Adipocyte (in vitro differentiated cells): ENCODE measurements around the gene ACYP2.

Source experiments
- DNase-seq: peaks from one replicate; pipeline ENCODE4 v3.0.0-alpha.2; 2015; ENCODE audit warnings: low read depth
- H3K27me3 ChIP-seq: replicated peaks from 2 replicates; pipeline ENCODE4 v1.7.0; 2013; ENCODE audit warnings: mild to moderate bottlenecking, low read length, moderate library complexity; ENCODE audit not compliant: control insufficient read depth, insufficient read depth
- H3K36me3 ChIP-seq: 2 replicates; pipeline ENCODE4 v1.7.0; 2013; ENCODE audit warnings: low read length, mild to moderate bottlenecking, moderate library complexity; ENCODE audit not compliant: control insufficient read depth, insufficient read depth, severe bottlenecking
- H3K4me1 ChIP-seq: 2 replicates; pipeline ENCODE4 v1.7.0; 2013; ENCODE audit warnings: mild to moderate bottlenecking, low read length, moderate library complexity; ENCODE audit not compliant: control insufficient read depth, insufficient read depth
- H3K4me3 ChIP-seq: 2 replicates; pipeline ENCODE4 v1.7.0; 2013; ENCODE audit warnings: mild to moderate bottlenecking, low read length, moderate library complexity
- H3K9ac ChIP-seq: 2 replicates; pipeline ENCODE4 v1.7.0; 2013; ENCODE audit warnings: mild to moderate bottlenecking, low read length, moderate library complexity
- H3K9me3 ChIP-seq: 2 replicates; pipeline ENCODE4 v1.7.0; 2013; ENCODE audit warnings: mild to moderate bottlenecking, low read length, moderate library complexity; ENCODE audit not compliant: control insufficient read depth

Gene ACYP2

DNA sequence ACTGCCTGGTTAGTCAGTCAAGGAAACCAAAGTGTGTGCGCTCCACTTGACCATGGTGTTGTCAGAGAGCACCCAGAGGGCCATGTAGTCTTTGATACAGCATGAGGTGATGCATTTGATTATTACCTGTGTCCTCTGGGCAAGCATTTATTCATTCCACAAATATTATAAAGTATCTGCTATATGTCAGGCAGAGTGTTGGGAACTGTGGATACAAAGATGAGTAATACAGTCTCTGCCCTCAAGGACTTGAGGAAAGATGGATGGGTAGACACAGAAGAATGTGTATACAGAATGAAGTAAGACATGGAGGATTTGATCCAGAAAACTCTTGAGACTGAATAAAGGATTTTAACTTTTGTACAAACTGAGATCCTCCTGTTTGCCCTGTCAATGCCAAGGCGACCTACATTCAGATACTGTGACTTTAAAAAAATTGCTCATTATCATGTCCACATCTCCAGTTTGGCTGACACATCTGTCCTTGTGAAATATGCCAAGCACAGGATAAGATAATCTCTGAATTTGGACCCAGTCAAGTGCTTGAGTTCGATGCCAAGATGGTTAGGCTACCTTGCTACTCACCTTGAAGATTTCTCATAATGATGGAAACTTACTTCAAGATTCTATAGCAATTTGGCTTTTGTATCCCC lies 50.8 kb downstream of the ACYP2 start:
- H3K4me1 ChIP-seq = peaks cover 12% of the 10 kb centered on the region
- H3K36me3 ChIP-seq = no peaks in the 10 kb centered on the region
- no peak for DNase-seq
- no peaks in the 10 kb centered on the region for H3K9me3 ChIP-seq
- no peak overlapping the region for H3K9ac ChIP-seq
- H3K4me3 ChIP-seq = no peak overlapping the region
- no peaks in the 10 kb centered on the region for H3K27me3 ChIP-seq

DNA sequence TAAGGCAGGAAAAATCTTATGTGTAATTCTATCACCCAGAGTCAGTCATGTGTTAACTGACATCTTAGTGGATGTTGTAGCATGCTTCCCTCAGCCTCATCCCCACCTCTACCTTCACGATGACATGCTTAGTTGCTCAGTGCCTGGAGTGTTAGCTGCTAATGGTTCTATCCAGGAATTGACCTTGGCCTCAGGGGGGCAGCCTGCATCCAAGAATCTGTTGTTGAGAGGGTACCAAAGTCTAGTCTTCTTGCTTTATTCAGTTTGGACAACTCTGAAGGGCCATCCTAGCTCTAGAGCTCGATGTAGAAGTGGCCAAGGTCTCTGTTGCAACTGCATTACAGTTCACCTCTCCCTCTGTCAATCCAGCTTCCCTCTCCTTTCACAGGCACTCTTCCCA lies 61.2 kb downstream of the ACYP2 start:
- peak; percentile 68 for DNase-seq

GRCh38 chr2:54183281-54183680 lies 67.9 kb downstream of the ACYP2 start:
- Histone ChIP-seq H3K4me3 (no peak overlapping the region), H3K4me1 (no peaks in the 10 kb centered on the region), H3K9ac (no peak overlapping the region), H3K36me3 (peaks cover 2% of the 10 kb centered on the region), H3K27me3 (no peaks in the 10 kb centered on the region), H3K9me3 (no peaks in the 10 kb centered on the region)
- no peak for DNase-seq

More for the DNA sequence above, 61.2 kb downstream of the ACYP2 start:
- Histone ChIP-seq H3K36me3 (no peaks in the 10 kb centered on the region), H3K9ac (no peak overlapping the region), H3K4me1 (no peaks in the 10 kb centered on the region), H3K9me3 (no peaks in the 10 kb centered on the region), H3K4me3 (no peak overlapping the region), H3K27me3 (no peaks in the 10 kb centered on the region)

DNA sequence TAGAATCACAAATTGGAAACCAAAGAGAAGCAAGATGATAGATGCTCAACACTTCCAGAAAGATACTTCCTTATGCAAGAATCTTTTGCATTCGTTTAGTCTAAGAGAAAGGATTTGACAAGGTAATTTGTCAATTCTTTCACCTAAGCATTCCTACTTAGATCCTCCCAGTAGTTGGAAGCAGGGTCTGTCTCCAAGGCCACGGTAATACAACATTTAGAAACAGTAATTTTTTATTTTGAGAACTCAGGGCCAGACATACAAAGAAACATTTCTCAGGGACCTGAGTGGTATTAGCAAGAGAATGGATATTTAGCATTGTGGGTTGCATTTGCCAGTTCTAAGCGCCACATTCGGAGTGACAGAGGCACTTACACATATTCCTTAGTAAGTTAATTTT lies 68.6 kb downstream of the ACYP2 start:
- H3K36me3 ChIP-seq = peaks cover 7% of the 10 kb centered on the region
- no peak overlapping the region for H3K9ac ChIP-seq
- no peaks in the 10 kb centered on the region for H3K4me1 ChIP-seq
- H3K4me3 ChIP-seq = no peak overlapping the region
- no peaks in the 10 kb centered on the region for H3K9me3 ChIP-seq
- DNase-seq = no peak
- no peaks in the 10 kb centered on the region for H3K27me3 ChIP-seq

GRCh38 chr2:54185105-54185504 lies 69.7 kb downstream of the ACYP2 start:
- DNase-seq = no peak
- Histone ChIP-seq H3K27me3 (no peaks in the 10 kb centered on the region), H3K9ac (no peak overlapping the region), H3K4me3 (no peak overlapping the region), H3K9me3 (no peaks in the 10 kb centered on the region), H3K36me3 (peaks cover 7% of the 10 kb centered on the region), H3K4me1 (no peaks in the 10 kb centered on the region)

GRCh38 chr2:54187331-54187730 lies 71.9 kb downstream of the ACYP2 start:
- Histone ChIP-seq H3K4me1 (no peaks in the 10 kb centered on the region), H3K27me3 (no peaks in the 10 kb centered on the region), H3K9ac (no peak overlapping the region), H3K9me3 (no peaks in the 10 kb centered on the region), H3K36me3 (peaks cover 7% of the 10 kb centered on the region), H3K4me3 (no peak overlapping the region)
- no peak for DNase-seq

DNA sequence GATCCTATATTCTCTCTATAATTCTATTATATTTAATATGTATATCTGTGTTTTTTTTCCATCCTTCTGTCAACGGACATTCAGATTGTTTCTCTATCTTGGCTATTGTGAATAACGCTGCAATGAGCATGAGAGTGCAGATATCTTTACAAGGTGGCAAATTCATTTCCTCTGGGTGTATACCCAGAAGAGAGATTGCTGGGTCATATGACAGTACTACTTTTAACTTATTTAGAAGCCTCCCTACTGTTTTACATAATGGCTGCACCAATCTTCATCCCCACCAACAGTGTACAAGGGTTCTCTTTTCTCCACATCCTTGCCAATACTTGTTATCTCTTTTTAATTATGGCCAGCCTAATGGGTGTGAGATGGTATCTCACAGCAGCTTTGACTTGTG lies 74.1 kb downstream of the ACYP2 start:
- H3K9me3 ChIP-seq = no peaks in the 10 kb centered on the region
- H3K4me3 ChIP-seq = no peak overlapping the region
- peaks cover 7% of the 10 kb centered on the region for H3K36me3 ChIP-seq
- no peaks in the 10 kb centered on the region for H3K4me1 ChIP-seq
- no peaks in the 10 kb centered on the region for H3K27me3 ChIP-seq
- H3K9ac ChIP-seq = no peak overlapping the region
- no peak for DNase-seq

GRCh38 chr2:54191361-54192135 lies 76.1 kb downstream of the ACYP2 start:
- Histone ChIP-seq H3K36me3 (peaks cover 7% of the 10 kb centered on the region), H3K4me3 (no peak overlapping the region), H3K9ac (no peak overlapping the region)

DNA sequence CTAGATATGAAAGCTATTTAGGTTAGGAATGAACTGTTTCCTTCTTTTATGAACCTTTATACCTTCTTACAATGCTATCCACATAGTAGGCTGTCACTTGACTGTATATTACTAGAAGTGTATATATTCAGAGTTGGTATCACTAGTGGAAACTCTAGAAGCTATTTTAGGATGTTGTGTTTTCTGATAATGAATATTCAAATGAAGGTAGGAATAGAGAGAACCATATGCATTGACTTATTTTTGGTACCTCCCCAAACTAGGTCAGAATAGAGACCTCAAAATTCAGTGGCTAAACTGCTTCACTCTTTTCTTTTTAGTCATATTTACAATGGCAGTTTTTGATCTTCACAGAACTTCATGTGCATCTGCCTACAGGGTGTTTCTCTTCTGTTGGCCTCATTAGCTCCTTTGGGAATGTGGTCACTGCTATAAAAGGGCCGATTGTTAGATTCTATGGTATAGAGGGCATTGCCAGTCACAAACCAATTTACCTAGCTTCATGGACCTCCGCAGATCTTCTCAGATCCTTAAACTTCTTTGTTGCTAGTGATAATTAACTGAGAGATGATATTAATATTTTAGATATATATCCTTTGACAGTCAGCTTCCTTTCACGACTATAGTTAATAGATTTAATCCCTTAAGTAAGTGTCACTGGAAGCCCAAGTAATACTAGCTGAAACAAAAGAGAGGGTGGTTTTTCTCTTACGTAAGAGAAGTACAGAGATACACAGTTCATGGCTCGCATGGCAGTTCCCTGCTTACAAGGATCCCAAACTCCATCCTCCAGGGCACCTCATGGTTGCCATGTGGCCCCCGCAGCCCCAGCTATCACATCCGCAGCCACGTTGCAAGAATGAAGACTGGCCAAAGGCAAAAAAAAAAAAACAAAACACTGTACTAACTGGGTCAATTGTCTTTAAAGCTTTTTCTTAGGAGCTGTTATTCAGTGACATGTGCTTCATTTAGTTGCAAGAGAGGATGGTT lies 79.6 kb downstream of the ACYP2 start:
- Histone ChIP-seq H3K4me3 (no peak overlapping the region), H3K9ac (no peak overlapping the region), H3K4me1 (no peaks in the 10 kb centered on the region), H3K36me3 (no peaks in the 10 kb centered on the region), H3K9me3 (no peaks in the 10 kb centered on the region), H3K27me3 (no peaks in the 10 kb centered on the region)
- no peak for DNase-seq

More at GRCh38 chr2:54191361-54192135, 76.1 kb downstream of the ACYP2 start:
- Histone ChIP-seq H3K9me3 (no peaks in the 10 kb centered on the region), H3K27me3 (no peaks in the 10 kb centered on the region), H3K4me1 (no peaks in the 10 kb centered on the region)
- DNase-seq = no peak

DNA sequence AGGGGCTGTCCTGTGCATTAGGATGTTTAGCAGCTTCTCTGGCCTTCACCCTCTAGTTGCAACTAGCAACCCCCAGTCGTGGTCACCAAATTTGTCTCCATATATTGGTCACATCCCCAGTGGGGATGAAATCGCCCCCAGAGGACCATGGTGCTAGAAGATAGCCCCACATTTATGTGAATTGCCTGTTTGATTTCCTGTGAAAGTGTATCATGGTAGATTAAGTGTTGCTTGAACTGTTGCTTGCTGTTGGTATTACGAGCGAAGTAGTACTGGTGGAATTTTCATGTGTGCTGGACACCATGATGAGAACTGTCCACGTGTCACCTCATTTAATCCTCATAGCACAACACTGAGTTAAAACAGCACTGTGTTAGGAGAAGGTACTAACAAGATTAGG lies 81.2 kb downstream of the ACYP2 start:
- Histone ChIP-seq H3K4me3 (no peak overlapping the region), H3K27me3 (no peaks in the 10 kb centered on the region), H3K4me1 (no peaks in the 10 kb centered on the region), H3K36me3 (no peaks in the 10 kb centered on the region), H3K9ac (no peak overlapping the region), H3K9me3 (no peaks in the 10 kb centered on the region)
- no peak for DNase-seq

GRCh38 chr2:54204476-54204875 lies 89.1 kb downstream of the ACYP2 start:
- DNase-seq = peak; percentile 36
- no peaks in the 10 kb centered on the region for H3K36me3 ChIP-seq
- H3K9me3 ChIP-seq = no peaks in the 10 kb centered on the region
- H3K9ac ChIP-seq = no peak overlapping the region
- H3K4me3 ChIP-seq = no peak overlapping the region
- H3K27me3 ChIP-seq = no peaks in the 10 kb centered on the region
- peaks cover 31% of the 10 kb centered on the region for H3K4me1 ChIP-seq
